VCaP (cell line): Measurements from ENCODE around the gene PLEKHH1.

ENCODE experiments used
- H3K27ac ChIP-seq: fragments of 450-650 bp; 2 replicates; pipeline ENCODE4 v1.5.1; 2017
- CTCF ChIP-seq: fragments of 450-650 bp; conservative IDR thresholded peaks from 2 replicates; pipeline ENCODE4 v1.5.1; 2017; ENCODE audit warnings: mild to moderate bottlenecking, moderate library complexity

Gene PLEKHH1

GRCh38 chr14:67577909-67578749 lies 45.0 kb downstream of the PLEKHH1 start:
- H3K27ac ChIP-seq: no peak overlapping the region
- TF ChIP-seq CTCF: no peak

- TF ChIP-seq CTCF: no peak
- H3K27ac ChIP-seq: no peak overlapping the region
Observed at GRCh38 chr14:67579040-67579439, 46.0 kb downstream of the PLEKHH1 start.

- no peak for TF ChIP-seq CTCF
- H3K27ac ChIP-seq: 0 out of 2 replicates have a peak overlapping the region, but pooled peaks have one; percentile 24
Observed at GRCh38 chr14:67579636-67580035, 46.5 kb downstream of the PLEKHH1 start.

- no peak for TF ChIP-seq CTCF
- peak overlapping the region; percentile 24 for H3K27ac ChIP-seq
Observed at GRCh38 chr14:67580336-67581171, 47.5 kb downstream of the PLEKHH1 start.

GRCh38 chr14:67581643-67582042 lies 48.6 kb downstream of the PLEKHH1 start:
- TF ChIP-seq CTCF: no peak
- H3K27ac ChIP-seq: peak overlapping the region; percentile 24; the same call in 1 of the 2 replicates

- H3K27ac ChIP-seq: peak overlapping the region; percentile 24; the same call in 1 of the 2 replicates
- TF ChIP-seq CTCF: no peak; the same call in 1 of the 2 replicates
Observed at GRCh38 chr14:67582061-67582460, 49.0 kb downstream of the PLEKHH1 start.
